Prostate gland (tissue), 2 donors: ENCODE measurements around the gene FHIT.

ENCODE experiments used
- POLR2A ChIP-seq: fragments of 450-650 bp; IDR thresholded peaks from one replicate; pipeline ENCODE4 v1.6.1; 2016; ENCODE audit warnings: antibody characterized with exemption, mild to moderate bottlenecking
- POLR2AphosphoS5 ChIP-seq: sonication (generic); formaldehyde crosslinking; IDR thresholded peaks from one replicate; pipeline ENCODE4 v1.6.1; 2017; ENCODE audit warnings: antibody characterized with exemption
- TF ChIP-seq, protein P1 (sequence below), 4 experiments: fragments of 200-600 bp in 2 of 4; fragments of 450-650 bp in 2 of 4; sonication (generic) in 2 of 4; IDR thresholded peaks; 1 replicate in 3 of 4; 2 replicates in 1 of 4; pipeline ENCODE4 v1.5.1; 2016 to 2019; ENCODE audit warnings: antibody characterized with exemption in 4 of 4, mild to moderate bottlenecking in 2 of 4, moderate library complexity in 2 of 4

DNA sequence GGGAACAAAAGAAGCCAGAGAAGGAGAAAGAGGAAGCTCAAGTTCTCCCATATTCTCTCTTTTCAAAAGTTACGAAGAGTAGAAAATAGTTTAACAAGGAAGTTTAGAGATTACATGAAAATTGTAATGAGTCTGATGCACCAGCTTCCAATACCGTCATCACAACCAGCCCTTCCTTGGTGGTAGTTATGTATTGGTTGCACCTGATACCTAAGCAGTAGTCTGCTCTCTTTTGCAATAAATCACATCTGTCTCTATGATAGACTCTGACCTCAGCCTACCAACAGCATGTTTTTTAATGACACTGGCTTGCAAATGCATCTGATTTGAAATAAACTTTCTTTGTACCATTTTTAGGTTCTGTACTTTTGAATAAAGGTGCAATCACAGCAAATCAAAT lies 575.8 kb downstream of the FHIT start:
- TF ChIP-seq POLR2AphosphoS5 = no peak
- TF ChIP-seq, protein P1, sequence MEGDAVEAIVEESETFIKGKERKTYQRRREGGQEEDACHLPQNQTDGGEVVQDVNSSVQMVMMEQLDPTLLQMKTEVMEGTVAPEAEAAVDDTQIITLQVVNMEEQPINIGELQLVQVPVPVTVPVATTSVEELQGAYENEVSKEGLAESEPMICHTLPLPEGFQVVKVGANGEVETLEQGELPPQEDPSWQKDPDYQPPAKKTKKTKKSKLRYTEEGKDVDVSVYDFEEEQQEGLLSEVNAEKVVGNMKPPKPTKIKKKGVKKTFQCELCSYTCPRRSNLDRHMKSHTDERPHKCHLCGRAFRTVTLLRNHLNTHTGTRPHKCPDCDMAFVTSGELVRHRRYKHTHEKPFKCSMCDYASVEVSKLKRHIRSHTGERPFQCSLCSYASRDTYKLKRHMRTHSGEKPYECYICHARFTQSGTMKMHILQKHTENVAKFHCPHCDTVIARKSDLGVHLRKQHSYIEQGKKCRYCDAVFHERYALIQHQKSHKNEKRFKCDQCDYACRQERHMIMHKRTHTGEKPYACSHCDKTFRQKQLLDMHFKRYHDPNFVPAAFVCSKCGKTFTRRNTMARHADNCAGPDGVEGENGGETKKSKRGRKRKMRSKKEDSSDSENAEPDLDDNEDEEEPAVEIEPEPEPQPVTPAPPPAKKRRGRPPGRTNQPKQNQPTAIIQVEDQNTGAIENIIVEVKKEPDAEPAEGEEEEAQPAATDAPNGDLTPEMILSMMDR (IDR thresholded peaks at IDR 0.05) = no peak
- no peak for TF ChIP-seq POLR2A
